OCI-LY1 (cell line): Measurements from ENCODE around the gene SNX2.

Experiments used
- CTCF ChIP-seq: fragments of 200-600 bp; sonication (generic), shearing (Covaris generic); IDR thresholded peaks from 2 replicates; pipeline ENCODE4 v1.5.1; 2017; ENCODE audit warnings: mild to moderate bottlenecking, antibody characterized with exemption, low read length, moderate library complexity, mixed read lengths
- EZH2 ChIP-seq: fragments of 200-600 bp; sonication (generic), shearing (Covaris generic); IDR thresholded peaks from 2 replicates; pipeline ENCODE4 v1.8.0; 2017; ENCODE audit warnings: borderline replicate concordance, mixed run types, mild to moderate bottlenecking, antibody characterized with exemption, low read length, moderate library complexity, mixed read lengths

GRCh38 chr5:122756264-122756911, 18.5 kb upstream of the SNX2 start:
- no peak for TF ChIP-seq CTCF
- TF ChIP-seq EZH2 = no peak
